AG08395 (cell line): ENCODE measurements around the gene RAB3A.

Experiments used
- DNase-seq: peaks from one replicate; pipeline ENCODE4 v3.0.0; 2012; ENCODE audit warnings: mixed read lengths, low spot score

RAB3A gene

DNA sequence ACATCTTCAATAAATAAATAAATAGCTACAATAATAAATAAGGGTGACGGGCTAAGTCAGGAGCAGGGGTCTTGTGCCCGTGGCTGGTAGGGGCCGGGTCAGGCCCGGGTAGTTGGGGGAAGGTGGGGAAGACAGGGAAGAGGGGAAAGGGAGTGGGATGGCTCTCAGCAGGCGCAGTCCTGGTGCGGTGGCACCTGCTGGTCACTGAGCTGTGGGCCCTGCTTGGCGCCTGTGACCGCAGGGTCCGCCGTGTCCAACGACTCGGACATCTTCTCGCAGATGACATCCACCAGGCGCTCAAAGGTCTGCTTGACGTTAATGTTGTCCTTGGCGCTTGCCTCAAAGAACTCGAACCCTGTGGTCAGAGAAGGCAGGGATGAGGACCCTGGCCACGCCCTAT lies 6.5 kb downstream of the RAB3A start:
- DNase-seq: no peak

GRCh38 chr19:18196511-18196845 lies 7.4 kb downstream of the RAB3A start:
- no peak for DNase-seq

- DNase-seq: no peak
Measured at GRCh38 chr19:18194554-18195238, 9.1 kb downstream of the RAB3A start.

DNA sequence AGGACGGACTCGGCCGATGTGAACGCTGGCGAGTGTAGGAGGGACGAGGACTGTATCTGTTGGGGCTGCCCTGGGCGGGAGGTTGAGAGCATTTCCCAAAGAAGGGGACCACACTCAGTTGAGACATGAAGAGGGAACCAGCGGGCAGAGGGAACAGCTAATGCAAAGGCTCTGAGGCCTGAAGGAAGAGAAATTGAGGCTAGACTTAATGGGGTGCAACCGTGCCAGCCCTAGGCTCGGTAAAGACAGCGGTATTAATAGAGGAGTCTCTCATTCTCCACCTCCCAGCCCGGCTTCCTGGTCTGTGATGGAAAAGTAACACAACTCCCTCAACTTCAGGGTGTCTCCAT lies 9.7 kb downstream of the RAB3A start:
- no peak for DNase-seq

- DNase-seq: no peak
Measured at GRCh38 chr19:18193388-18194180, 10.3 kb downstream of the RAB3A start.

DNA sequence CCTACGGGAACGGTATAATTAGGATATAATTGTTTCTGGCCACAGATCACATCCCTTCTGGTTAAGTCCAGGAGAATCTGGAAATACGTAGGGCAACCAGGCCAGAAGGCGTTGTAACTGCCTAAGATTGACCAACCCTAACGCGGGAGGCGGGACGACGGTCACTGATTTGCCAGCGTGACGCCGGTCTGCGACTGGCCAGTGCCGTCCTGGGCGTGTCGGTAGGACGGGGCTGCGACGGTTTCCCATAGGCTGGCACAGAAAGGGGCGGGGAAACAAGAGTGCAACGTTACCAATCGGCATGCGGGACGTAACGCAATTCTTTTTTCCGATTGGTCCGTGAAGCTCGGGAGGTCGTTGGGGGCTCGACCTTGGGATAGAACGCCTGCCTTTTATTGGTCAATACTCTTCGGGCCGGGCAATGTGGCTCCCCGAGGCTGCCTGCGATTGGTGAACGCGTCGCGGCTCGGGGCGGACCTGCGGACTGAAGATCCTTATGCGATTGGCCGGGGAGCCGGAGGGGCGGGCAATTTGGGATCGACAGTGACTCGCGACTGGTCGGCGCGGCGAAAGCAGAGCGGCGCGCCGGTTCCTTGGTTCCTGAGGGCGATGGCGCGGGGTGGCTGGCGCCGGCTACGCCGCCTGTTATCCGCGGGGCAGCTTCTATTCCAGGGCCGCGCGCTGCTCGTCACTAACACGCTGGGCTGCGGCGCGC lies 11.0 kb downstream of the RAB3A start, which contains the start of gene MPV17L2:
Gene MPV17L2 (plus strand): TSS at position 546 of the 715 bp plus-strand sequence. CDS start 64 bp downstream, at position 610.
- peak; percentile 98 for DNase-seq

- DNase-seq: no peak
Measured at GRCh38 chr19:18191640-18192062, 12.2 kb downstream of the RAB3A start.

- DNase-seq: no peak
Measured at GRCh38 chr19:18190278-18190677, 13.6 kb downstream of the RAB3A start.

DNA sequence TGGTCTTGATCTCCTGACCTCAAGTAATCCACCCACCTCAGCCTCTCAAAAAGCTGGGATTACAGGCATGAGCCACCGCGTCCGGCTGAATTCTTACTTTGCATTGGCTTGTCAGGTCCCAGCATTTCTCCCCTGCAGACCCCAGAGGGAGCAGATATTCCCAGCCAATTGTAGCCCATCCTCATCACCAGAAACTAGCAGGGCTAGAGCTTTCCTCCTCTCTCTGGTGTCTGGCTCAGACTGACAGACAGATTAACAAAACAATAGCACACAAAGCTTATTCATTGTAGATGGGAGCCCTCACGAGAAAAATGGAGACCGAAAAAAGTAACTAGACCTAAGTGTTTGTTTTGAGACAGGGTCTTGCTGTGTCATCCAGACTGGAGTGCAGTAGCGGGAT lies 18.3 kb downstream of the RAB3A start:
- DNase-seq: no peak

GRCh38 chr19:18183529-18183928 lies 20.3 kb downstream of the RAB3A start:
- DNase-seq: no peak

- no peak for DNase-seq
Measured at GRCh38 chr19:18179957-18180356, 23.9 kb downstream of the RAB3A start.

- DNase-seq: no peak
Measured at GRCh38 chr19:18176367-18177310, 27.2 kb downstream of the RAB3A start.

DNA sequence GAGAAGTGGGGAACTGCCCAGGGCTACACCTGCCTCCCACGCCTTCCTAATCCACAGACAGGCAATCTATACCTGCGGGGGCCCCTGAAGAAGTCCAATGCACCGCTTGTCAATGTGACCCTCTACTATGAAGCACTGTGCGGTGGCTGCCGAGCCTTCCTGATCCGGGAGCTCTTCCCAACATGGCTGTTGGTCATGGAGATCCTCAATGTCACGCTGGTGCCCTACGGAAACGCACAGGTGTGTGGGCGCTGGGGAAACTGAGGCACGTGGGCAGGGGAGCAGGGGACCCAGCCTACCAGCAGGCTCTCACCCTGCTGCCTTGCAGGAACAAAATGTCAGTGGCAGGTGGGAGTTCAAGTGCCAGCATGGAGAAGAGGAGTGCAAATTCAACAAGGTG lies 28.9 kb downstream of the RAB3A start:
- no peak for DNase-seq

DNA sequence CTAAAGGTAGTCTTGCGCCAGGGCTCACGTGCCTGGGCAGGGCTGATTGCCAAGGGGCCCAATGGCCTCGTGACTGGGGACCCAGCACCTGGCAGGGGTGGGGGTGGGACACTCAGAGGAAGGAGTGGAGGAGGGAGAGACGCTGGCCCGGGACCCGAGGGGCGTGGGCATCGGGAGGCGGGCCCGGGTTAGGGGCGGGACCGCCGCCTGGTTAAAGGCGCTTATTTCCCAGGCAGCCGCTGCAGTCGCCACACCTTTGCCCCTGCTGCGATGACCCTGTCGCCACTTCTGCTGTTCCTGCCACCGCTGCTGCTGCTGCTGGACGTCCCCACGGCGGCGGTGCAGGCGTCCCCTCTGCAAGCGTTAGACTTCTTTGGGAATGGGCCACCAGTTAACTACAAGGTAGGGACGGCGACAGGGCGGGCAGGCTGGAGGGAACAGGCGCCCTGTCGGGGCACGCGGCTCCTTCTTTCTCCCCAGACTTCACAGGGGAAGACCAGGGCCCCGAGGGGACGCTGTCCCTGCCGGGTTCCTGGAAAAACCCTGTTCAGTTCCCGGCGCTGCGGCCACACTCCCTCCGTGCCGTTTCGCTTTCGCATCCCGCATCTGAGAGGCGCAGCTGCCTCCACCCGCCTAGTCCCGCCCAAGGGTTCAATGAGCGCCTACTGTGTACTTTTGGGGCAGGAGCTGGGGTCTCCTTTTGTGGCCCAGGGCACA lies 30.1 kb downstream of the RAB3A start, which contains the start of gene IFI30:
Gene IFI30 (plus strand): TSS at position 242 of the 717 bp plus-strand sequence. CDS start 29 bp downstream, at position 271.
- DNase-seq: peak; percentile 78

- DNase-seq: peak; percentile 50
Measured at GRCh38 chr19:18173054-18173571, 30.7 kb downstream of the RAB3A start.

GRCh38 chr19:18172331-18173053 lies 31.4 kb downstream of the RAB3A start:
- DNase-seq: no peak

GRCh38 chr19:18171605-18172327 lies 32.1 kb downstream of the RAB3A start:
- DNase-seq: no peak

- DNase-seq: no peak
Measured at GRCh38 chr19:18170714-18171255, 33.1 kb downstream of the RAB3A start.
